Psoas muscle (tissue), 8 donors: ENCODE results near the gene UBAC2. TPM values are rescaled to one million over a fixed set of nuclear protein-coding genes. Genes with fewer than 3 reads are reported as not detected.

ENCODE experiments used
- ATAC-seq, 4 donors: fragments of 200-7000 bp; cut with Tn5 transposase; one replicate each; pipeline ENCODE4 v1.9.1; 2020; ENCODE audit warnings: moderate library complexity in 3 of 4, mild to moderate bottlenecking in 2 of 4
- DNase-seq, 2 donors: peaks; one replicate each; pipeline ENCODE4 v3.0.0-alpha.2; 2020
- H3K27ac ChIP-seq: fragments of 200-600 bp; one replicate; pipeline ENCODE4 v1.8.0; 2022
- H3K27me3 ChIP-seq, 3 donors: fragments of 200-600 bp in 1 of 3; one replicate each; pipeline versions ENCODE4 v1.6.1 to v1.8.0; 2013 to 2022; ENCODE audit warnings: low read length in 2 of 3, mild to moderate bottlenecking in 2 of 3, moderate library complexity in 1 of 3; ENCODE audit not compliant: insufficient read depth in 3 of 3
- H3K36me3 ChIP-seq, 2 donors: fragments of 200-600 bp in 1 of 2; one replicate each; pipeline versions ENCODE4 v1.6.1 to v1.8.0; 2013 to 2022; ENCODE audit warnings: low read depth in 1 of 2, mild to moderate bottlenecking in 1 of 2, moderate library complexity in 1 of 2; ENCODE audit not compliant: insufficient read depth in 1 of 2
- H3K4me1 ChIP-seq: fragments of 200-600 bp; one replicate; pipeline ENCODE4 v1.8.0; 2022
- H3K4me3 ChIP-seq: fragments of 200-600 bp; one replicate; pipeline ENCODE4 v1.8.0; 2022; ENCODE audit warnings: mild to moderate bottlenecking
- H3K9me3 ChIP-seq: fragments of 200-600 bp; one replicate; pipeline ENCODE4 v1.8.0; 2022
- WGBS, 3 donors: extraction: QIAGEN DNeasy Blood & Tissue Kit; methylation state at CpG; one replicate each; pipeline versions ENCODE4 v1.1.6 to v1.1.7; 2013; 5-methylcytosine and 5-hydroxymethylcytosine counted together
- intact Hi-C, 2 donors: fragments of 100-400 bp; cut with DNase I; formaldehyde crosslinking; loops; one replicate each; pipeline versions ENCODE4 v1.11.0 to v1.14.2; 2022
- polyA plus RNA-seq, 3 donors: library from polyadenylated mRNA; stranded (reverse); fragments of 200-250 nt; gene quantifications; one replicate each; pipeline ENCODE4 v1.2.3, GENCODE V29; 2013
- total RNA-seq, 4 donors: library from RNA; stranded (reverse); fragmentation: NEBNext Ultra II Directional in 2 of 4; extraction: Animal tissue kit (Norgen Biotek cat#: 25700) in 2 of 4; gene quantifications; one replicate each; pipeline versions ENCODE4 v1.2.1 to v1.2.4, GENCODE V29; 2021 to 2023
- TF ChIP-seq, protein P1 (sequence below): fragments of 200-600 bp; IDR thresholded peaks from one replicate; pipeline ENCODE4 v1.8.0; 2022; ENCODE audit warnings: antibody characterized with exemption
- donor health status: healthy with polysubstance abuse.
- donor health status: DM: no; HTN: no; CAD: no; lungs with moderate emphysema.
- donor health status: Bipolar disorder and iron deficiency.
- donor health status: healthy.
- donor health status: DM: yes; HTN: yes; CAD: no.
- donor health status: DM: no; HTN: no; CAD: no.
- donor health status: DM: no; HTN: no; CAD: no.
- donor health status: DM: yes; HTN: yes; CAD: no.

The UBAC2 gene
- total and polyA plus RNA-seq, 7 donors = 54.1 to 97.1 (median 71.7) TPM

DNA sequence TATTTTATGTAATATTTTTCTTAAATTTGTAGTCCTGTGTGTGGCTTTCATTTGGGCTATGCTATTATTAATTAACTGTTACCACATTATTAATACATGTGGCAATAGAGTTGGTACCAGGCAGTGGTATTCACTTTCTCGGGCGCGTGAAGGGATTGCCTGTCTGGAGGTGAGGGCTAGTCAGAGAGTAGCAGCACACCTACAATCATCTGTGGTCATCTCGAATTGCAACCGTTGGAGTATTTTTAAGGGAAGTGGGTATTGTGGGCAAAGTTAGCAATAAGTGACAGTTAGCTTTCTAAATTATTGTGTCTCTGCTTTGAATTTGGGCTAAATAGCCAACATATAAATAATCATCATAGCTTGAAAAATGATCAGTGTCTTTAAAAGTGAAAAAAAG, 77.5 kb downstream of the UBAC2 start:
- WGBS, 3 donors = 87 to 94% (median 91%) methylated on average over 5 of the region's 5 CpGs

DNA sequence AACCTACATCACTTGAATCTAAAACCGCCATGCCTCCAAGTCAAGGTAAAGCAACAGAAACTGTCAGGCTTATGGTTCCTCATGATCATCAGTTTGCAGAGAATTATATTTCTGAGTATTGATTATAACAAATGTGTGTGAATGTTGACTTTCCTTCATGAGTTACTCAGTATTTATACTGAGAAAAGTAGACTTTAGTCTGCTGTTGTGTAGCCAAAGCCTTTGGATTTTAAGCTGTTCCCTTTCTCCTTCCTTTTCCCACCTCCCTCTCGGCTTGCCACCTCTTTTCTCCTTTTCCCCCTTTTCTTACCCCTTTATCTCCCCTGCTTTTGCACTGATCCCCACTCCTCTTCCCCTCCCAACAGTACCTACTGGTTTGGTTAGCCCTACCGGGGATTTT, 78.2 kb downstream of the UBAC2 start:
- DNase-seq = no peak
- H3K27me3 ChIP-seq = no peaks in the 10 kb centered on the region
- 95 to 96% (median 96%) methylated on average over 3 of the region's 3 CpGs for WGBS, 3 donors
- H3K4me1 ChIP-seq = peaks cover 39% of the 10 kb centered on the region
- intact Hi-C loops = no loop called here
- no peaks in the 10 kb centered on the region for H3K36me3 ChIP-seq
- no peak for ATAC-seq
- no peaks in the 10 kb centered on the region for H3K9me3 ChIP-seq
- no peak overlapping the region for H3K27ac ChIP-seq
- TF ChIP-seq, protein P1, sequence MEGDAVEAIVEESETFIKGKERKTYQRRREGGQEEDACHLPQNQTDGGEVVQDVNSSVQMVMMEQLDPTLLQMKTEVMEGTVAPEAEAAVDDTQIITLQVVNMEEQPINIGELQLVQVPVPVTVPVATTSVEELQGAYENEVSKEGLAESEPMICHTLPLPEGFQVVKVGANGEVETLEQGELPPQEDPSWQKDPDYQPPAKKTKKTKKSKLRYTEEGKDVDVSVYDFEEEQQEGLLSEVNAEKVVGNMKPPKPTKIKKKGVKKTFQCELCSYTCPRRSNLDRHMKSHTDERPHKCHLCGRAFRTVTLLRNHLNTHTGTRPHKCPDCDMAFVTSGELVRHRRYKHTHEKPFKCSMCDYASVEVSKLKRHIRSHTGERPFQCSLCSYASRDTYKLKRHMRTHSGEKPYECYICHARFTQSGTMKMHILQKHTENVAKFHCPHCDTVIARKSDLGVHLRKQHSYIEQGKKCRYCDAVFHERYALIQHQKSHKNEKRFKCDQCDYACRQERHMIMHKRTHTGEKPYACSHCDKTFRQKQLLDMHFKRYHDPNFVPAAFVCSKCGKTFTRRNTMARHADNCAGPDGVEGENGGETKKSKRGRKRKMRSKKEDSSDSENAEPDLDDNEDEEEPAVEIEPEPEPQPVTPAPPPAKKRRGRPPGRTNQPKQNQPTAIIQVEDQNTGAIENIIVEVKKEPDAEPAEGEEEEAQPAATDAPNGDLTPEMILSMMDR = no peak
- no peak overlapping the region for H3K4me3 ChIP-seq

More for the DNA sequence above, 77.5 kb downstream of the UBAC2 start:
- ATAC-seq (no peak), DNase-seq (no peak)
- Histone ChIP-seq H3K4me1 (peaks cover 38% of the 10 kb centered on the region), H3K36me3 (no peaks in the 10 kb centered on the region), H3K27me3 (no peaks in the 10 kb centered on the region), H3K27ac (no peak overlapping the region), H3K4me3 (no peak overlapping the region), H3K9me3 (no peaks in the 10 kb centered on the region)
- intact Hi-C loops = no loop called here
- TF ChIP-seq, protein P1 = no peak

DNA sequence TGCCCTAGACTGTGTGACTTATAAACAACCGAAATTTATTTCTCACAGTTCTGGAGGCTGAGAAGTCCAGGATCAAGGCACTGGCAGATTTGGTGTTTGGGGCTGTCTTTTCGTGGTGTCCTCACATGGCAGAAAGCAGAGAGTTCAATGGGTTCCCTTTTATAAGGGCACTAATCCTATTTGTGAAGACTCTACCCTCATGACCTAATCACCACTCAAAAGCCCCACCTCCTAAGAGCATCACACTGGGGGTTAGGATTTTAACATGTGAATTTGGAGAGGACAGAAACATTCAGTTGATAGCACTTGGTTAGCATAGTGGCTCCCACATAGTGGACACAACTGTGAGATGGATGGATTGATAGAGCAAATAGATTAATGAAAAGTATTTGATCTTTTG, 79.0 kb downstream of the UBAC2 start:
- DNase-seq (no peak), ATAC-seq (no peak)
- TF ChIP-seq, protein P1 = no peak
- no peaks in the 10 kb centered on the region for H3K36me3 ChIP-seq
- 93 to 94% (median 94%) methylated on average over 2 of the region's 2 CpGs for WGBS, 3 donors
- peaks cover 40% of the 10 kb centered on the region for H3K4me1 ChIP-seq
- H3K9me3 ChIP-seq = no peaks in the 10 kb centered on the region
- intact Hi-C loops = no loop called here
- no peak overlapping the region for H3K4me3 ChIP-seq
- no peaks in the 10 kb centered on the region for H3K27me3 ChIP-seq
- no peak overlapping the region for H3K27ac ChIP-seq

DNA sequence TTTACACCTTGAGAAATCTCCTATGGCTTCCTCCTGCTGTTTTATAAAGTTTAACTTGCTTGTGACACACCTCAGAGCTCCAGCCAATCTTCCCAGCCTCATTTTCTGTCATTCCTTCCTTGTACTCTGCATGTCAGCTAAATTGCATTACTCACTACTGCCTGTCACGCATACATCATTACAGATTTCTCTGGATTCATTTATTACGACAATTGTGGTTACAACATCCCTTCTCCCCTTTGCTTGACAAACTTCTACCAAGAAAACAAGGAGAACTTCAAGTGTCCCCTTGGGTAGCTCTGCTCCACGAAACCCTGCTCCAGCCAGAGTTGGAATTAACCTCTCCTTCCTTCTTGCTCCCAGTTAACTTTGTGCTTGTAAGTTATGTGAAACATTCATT, 79.5 kb downstream of the UBAC2 start:
- 80 to 92% (median 89%) methylated on average over 3 of the region's 3 CpGs for WGBS, 3 donors
- DNase-seq = no peak
- no peak overlapping the region for H3K27ac ChIP-seq
- peaks cover 42% of the 10 kb centered on the region for H3K4me1 ChIP-seq
- H3K4me3 ChIP-seq = no peak overlapping the region
- no peaks in the 10 kb centered on the region for H3K9me3 ChIP-seq
- no peaks in the 10 kb centered on the region for H3K36me3 ChIP-seq
- intact Hi-C loops = no loop called here
- TF ChIP-seq, protein P1 = no peak
- no peaks in the 10 kb centered on the region for H3K27me3 ChIP-seq
- no peak for ATAC-seq

DNA sequence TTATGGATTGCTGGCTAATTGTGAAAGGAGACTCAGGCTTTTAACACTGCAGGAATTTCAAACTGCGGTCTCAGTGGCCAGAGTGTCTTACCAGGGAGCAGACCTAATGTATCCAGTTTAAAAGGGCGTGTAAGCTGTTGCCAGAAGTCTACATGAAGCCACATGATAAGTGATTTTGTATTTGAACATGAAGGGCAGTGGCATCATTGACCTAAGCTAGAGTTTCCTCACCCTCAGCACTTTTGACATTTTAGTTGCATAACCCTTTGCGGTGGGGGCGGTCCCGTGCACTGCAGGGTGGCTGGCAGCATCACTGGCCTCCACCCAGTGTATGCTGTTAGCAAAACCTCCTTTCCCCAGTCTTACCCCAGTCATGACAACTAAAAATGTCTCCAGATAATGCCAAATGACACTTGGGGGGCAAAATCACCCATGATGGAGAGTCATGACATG, 81.2 kb downstream of the UBAC2 start:
- Histone ChIP-seq H3K9me3 (no peaks in the 10 kb centered on the region), H3K27ac (peak overlapping the region; percentile 67), H3K27me3 (no peaks in the 10 kb centered on the region), H3K4me1 (peaks cover 44% of the 10 kb centered on the region), H3K36me3 (no peaks in the 10 kb centered on the region), H3K4me3 (no peak overlapping the region)
- DNase-seq (peak; percentile 74 to 85), ATAC-seq (peak; percentile 92 to 96 (median 94))
- 28 to 47% (median 31%) methylated on average over 5 of the region's 5 CpGs for WGBS, 3 donors
- TF ChIP-seq, protein P1 = no peak
- intact Hi-C loops = no loop called here
